AML-193 (cell line): ENCODE measurements around the gene IQSEC1.

Experiments used
- DNase-seq, 2 experiments: peaks; one replicate each; lab custom pipeline; 2025; lab: John Stamatoyannopoulos, UW

Gene IQSEC1

GRCh38 chr3:13015286-13016082, 57.7 kb downstream of the IQSEC1 start:
- DNase-seq, result no peak

DNA sequence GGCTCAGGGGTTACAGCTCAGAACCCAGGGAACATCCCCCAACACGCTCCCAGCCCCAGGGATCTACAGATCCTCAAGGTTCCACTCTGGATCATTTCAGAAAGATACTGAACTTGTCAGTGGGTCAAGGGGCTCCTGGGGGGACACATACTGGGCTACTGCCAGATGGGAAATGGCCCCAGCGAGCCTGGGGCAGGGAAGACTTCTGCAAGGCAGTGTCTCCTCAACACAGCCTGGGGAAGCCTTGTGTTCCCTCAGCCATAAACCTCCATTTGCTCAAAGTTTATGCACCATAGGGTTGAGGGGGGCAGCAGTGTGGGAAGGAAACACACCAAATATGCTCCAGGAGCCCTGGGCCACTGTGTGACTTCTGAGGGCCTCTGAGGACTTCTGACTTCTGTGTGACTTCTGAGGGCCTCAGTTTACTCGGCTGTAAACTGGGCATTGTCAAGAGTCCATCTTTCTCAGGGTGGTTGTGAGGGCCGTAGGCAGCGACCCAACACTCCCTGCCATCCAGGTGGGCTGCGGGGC, 58.4 kb downstream of the IQSEC1 start:
- DNase-seq, result no peak

GRCh38 chr3:13013994-13014754, 59.1 kb downstream of the IQSEC1 start:
- DNase-seq, result no peak

DNA sequence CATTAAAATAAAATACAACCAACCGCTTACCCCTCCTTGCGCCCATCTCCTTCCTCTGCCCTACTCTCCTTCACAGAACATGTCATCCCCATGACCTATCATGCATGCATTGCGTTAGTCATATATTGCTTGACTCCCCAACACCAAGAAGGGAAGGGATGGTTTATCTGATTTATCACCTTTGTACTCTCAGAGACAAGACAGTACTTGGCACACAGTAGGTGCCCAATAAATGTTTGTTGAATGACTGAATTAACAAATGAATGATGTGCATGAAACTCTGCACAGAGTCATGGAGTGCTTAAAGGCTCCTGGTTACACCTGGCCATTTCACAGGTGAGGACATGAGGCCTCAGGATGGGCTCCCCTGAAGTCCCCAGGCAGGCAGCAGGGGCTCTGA, 59.7 kb downstream of the IQSEC1 start:
- no peak for DNase-seq

- DNase-seq, result no peak
Measured at GRCh38 chr3:13013151-13013561, 60.1 kb downstream of the IQSEC1 start.

- peak; percentile 99 for DNase-seq
Measured at GRCh38 chr3:13012221-13012691, 61.0 kb downstream of the IQSEC1 start.

GRCh38 chr3:13011573-13012220, 61.5 kb downstream of the IQSEC1 start:
- peak; percentile 90 for DNase-seq

DNA sequence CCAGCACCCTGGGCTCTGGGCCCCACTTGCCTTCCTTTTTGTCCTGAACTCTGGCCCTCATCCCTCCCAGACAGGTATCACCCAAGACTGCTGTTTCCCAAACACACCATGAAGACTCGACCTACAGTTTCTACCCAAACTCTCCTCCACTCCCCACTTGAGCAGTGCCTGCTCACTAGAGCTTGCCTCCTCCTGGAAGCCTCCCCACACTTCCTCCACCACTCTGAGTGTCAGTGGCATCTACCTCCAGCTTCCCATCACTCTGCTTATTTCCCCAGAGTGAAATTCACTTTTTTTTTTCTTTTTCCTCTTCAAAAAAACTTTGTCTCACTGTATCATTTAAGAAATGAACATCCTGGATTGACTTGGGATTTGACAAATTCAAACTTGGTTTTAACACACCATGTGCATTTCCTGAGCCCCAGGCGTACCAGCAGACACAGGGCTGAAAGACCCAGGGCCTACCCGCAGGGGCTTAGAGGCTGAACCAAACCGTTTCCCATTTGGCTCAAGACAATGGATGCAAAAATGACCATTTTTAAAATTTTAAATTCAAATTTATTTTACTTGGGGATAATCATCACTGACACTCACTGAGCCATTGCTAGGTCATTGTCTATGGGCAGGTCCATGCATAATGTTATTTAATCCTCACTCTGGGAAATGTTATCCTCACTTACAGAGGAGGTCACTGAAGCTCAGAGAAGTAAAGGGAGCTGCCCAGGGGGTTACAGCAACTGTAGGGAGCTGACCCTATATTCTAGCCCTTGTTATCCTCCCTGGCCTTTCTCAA, 62.3 kb downstream of the IQSEC1 start:
- DNase-seq, result no peak

GRCh38 chr3:13009946-13010315, 63.3 kb downstream of the IQSEC1 start:
- no peak for DNase-seq

GRCh38 chr3:13009132-13009945, 63.9 kb downstream of the IQSEC1 start:
- peak; percentile 91 to 92 for DNase-seq

DNA sequence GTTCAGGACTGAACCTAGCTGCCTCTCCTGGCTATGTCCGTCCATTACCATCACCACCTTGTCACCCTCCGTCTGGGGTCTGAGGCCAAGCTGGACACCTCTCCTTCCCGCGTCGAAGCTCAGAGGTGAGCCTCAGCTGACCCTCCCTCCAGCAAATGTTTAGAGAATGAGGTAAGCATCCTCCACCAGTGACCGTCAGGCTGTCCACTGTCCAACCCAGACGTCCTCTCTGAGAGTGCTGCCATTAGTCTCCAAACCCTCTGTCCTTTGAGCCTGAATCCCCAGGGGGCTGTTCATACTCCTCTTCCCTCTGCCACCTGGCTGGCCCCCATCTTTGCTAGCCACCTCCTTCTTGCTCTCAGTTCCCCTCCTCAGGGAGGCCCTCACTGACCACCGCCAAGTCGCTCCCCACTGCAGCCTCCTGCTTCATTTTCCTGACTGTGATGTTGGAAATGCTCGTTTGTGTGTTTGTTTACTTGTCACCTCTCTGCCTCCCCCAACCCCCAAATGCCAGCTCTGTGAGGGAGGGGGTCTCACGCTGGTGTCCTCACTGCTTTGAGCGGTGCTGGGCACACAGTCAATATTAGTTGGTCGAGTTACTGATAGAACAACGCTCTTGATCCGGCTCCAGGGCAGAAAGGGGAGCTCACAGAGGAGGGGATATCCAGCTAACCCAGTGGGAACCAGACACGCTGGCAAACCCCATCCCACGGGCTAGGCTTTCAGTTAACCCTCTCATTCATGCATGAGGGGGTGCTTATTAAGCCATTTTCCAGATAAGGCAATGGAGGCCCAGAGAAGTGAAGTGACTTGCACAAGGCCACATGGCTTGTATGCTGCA, 64.9 kb downstream of the IQSEC1 start:
- no peak for DNase-seq

DNA sequence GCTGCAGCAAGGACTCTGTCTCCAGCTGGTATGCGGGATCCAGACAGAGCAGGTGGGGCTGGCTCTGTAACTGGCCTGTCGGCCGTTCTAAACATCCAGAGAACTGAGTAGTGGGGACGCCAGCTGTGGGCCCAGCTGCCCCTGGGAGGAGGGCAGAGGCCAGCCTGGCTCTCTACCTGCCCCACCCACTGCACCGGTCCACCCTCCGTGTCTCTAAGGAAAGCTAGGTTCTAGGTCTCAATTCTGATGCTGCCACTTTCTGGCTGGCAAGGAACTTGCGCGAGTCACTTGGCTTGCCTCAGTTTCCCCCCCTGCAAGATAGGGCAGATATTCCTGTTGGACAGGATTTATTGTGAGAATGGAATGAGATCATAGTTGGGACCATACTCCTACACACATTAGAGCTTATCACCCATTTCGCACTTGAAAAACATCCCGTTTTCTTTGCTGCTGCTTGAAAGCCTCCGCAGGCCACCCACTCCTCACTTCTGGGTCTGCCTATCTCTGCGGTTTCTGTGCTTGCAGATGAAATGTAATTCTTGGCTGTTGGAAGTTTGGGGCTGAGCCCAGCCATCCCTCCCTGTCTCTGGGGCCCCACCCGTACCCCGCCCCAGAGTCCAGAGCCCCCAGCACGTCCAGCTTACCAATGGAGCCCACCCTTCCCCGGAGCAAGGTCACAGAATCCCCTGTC, 65.8 kb downstream of the IQSEC1 start:
- no peak for DNase-seq

DNA sequence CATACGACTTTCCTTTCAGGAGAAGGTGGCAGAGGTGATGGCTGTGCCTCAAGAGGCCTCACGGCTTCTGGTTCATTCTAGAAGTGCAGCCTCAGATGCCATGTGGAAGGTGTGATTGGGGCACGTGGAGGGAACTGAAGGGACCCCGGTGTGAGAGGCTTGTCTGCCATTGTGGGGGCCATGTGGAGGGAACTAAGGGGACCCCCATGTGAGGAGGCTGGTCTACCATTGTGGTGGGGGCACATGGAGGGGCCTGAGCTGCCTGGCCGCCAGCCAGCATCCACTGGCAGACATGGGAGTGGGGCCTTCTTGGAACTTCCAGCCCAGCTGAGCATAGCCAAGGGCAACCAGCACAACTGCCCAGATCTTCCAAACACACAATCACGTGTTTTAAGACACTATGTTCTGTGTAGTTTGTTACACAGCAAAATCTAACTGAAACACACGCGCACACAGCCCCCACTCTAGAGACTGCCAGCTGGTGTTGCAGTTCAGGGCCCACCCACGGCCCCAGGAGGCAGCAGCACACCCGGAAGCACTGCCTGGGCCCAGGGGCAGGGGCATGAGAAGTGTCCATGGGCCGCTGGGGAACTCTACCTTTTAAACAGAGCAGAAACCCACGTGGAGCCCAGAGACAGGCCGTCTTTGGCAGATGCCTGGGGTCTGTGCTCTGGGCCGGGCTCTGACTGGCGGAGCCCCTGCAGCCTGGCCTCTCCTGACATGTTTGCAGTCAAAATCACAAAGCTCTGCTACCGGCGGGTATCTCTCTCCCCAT, 66.8 kb downstream of the IQSEC1 start:
- DNase-seq, result no peak

- no peak for DNase-seq
Measured at GRCh38 chr3:13005301-13005700, 67.9 kb downstream of the IQSEC1 start.

- DNase-seq, result no peak
Measured at GRCh38 chr3:13004376-13004775, 68.9 kb downstream of the IQSEC1 start.

DNA sequence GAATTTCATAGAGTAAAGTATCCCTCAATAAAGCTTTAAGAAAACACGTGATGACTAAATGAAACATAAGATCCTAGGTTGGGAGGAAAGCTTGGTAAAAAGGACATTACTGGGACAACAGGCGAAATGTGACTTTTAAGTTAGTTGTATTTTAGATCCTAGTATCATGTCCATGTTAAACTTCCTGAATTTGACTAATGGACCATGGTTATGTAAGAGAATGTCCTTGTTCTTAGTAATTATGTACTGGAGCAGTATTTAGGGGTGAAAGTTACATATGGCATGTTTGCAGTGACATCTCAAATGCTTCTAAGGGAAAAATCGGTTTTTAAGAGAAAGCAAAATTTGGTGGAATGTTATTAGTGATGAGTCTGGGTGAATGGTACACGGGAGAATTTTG, 69.6 kb downstream of the IQSEC1 start:
- DNase-seq, result no peak

DNA sequence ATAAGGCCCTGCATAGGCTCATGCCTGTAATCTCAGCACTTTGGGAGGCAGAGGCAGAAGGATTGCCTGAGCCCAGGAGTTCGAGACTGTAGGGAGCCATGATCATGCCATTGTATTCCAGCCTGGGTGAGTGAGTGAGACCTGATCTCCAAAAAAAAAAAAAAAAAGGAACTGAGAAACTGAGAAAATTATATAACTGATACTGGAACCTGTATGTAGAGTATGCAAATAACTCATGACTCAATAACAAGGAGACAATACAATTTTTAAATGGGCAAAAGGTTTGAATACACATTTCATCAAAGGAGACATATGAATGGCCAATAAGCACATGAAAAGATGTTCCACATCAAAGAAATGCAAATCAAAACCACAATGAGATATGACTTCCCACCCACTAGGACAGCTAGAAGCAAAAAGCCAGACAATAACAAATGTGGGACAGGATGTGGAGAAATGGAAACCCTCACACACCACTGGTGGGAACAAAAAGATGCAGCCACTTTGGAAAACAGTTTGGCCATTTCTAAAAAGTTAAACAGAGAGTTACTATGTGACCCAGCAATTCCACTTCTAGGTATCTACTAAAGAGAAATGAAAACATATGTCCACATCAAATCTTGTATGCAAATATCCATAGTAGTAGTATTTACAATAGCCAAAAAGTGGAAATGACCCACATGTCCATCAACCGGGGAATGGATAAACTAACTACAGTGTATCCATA, 70.7 kb downstream of the IQSEC1 start:
- DNase-seq, result no peak
